Head of caudate nucleus (tissue), 42 donors: ENCODE measurements around the gene KRT12.
"Not testable (repeated sequence)": the region's sequence is repeated elsewhere in the genome, so short reads cannot be mapped to it uniquely, and the experiment has no call there.

Experiments
- DNase-seq, 42 donors: peaks; one replicate each; pipeline versions ENCODE4 v3.0.0 to v3.0.0-alpha.2; 2020 to 2021; ENCODE audit warnings: mixed read lengths in 7 of 42
- intact Hi-C: fragments of 100-400 bp; cut with DNase I; formaldehyde crosslinking; loops from one replicate; pipeline ENCODE4 v1.15.0; 2022

KRT12 gene

GRCh38 chr17:40888196-40888720, 21.2 kb upstream of the KRT12 start:
- no peak for DNase-seq
- intact Hi-C loops, result no loop called here

DNA sequence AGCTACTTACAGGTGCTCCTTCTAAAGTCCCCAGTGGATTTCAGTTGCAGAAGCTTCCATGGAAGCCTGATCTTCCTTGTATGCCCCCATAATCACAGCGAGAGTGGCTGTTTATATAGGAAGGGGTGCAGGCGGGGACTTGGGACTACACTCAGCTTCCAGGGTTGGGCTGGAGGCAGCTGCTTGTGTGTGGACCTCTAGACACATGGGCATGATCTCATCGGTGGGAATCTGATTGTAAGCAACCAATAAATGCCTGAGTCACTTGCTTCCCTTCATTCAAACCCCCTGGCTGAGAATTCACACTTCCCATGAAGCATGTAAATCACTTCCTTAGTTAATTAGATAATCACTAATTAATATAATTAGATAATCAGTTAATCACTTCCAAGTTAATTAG, 19.1 kb upstream of the KRT12 start:
- intact Hi-C loops, result no loop called here
- DNase-seq, result no peak

GRCh38 chr17:40884708-40885512, 17.9 kb upstream of the KRT12 start, which contains the start of gene KRT20:
Gene KRT20, minus strand, starts transcription at chr17:40885242. Its CDS starts 57 bp downstream, at chr17:40885185.
- intact Hi-C loops, result no loop called here
- DNase-seq, result no peak

- DNase-seq, result no peak
- intact Hi-C loops, result no loop called here
Observed at GRCh38 chr17:40883626-40884334, 16.8 kb upstream of the KRT12 start.

DNA sequence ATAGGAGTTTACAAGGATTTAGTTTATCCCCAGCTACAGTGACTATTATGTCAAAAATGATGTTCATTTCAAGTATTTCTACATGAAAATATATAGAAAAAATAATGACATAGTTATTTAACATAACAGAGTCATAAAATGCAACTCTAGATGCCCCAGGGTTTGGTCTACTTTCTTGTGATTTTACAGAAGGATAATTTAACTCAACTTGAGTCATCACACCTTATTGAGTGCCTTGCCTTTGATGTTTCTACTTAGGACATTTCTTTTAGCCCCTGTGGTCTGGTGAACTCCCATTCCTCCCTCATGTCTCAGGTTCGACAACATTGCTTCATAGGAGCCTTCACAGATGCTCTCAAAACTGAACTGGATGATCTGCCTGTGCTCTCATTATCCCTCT, 16.0 kb upstream of the KRT12 start:
- intact Hi-C loops, result no loop called here
- no peak for DNase-seq

DNA sequence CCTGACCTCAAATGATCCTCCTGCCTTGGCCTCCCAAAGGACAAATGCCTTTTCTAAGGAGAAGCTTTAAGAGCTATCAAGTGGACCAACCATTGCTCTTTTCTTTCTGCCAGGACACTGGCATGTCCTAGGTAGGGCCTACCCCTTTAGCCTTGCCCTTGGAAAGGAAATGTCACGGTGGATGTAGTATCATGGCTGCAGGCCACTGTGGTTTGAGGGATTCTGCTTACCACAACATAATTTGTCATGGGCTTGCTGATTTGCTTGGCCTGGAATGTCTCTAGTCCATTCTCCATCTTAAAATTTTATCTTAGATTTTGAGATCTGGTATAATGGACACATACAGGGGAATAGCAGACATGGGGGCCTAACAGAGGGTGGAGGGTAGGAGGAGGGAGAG, 12.0 kb upstream of the KRT12 start:
- no peak for DNase-seq
- intact Hi-C loops, result no loop called here

- intact Hi-C loops, result no loop called here
Observed at GRCh38 chr17:40878044-40878443, 11.0 kb upstream of the KRT12 start.

DNA sequence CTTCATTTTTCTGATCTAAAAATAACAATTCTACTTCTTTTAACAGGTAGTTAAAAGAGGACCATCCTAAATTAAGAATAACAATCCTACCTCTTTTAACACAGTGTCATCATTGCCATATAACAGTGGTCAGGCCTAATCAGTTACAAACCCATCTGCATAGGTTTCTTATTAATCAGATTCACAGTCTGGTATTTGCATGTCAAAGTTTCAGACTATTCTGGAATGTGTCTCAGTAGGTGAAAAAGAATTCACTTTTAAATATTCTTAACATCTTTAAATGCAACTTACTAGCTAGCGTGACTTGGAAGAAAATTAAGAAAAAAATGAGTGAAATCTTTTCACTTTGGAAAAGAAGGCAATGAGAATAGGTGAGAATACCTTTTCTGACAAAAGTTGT, 6.8 kb upstream of the KRT12 start:
- no peak for DNase-seq
- intact Hi-C loops, result no loop called here

More at GRCh38 chr17:40878044-40878443, 11.0 kb upstream of the KRT12 start:
- DNase-seq, result no peak

DNA sequence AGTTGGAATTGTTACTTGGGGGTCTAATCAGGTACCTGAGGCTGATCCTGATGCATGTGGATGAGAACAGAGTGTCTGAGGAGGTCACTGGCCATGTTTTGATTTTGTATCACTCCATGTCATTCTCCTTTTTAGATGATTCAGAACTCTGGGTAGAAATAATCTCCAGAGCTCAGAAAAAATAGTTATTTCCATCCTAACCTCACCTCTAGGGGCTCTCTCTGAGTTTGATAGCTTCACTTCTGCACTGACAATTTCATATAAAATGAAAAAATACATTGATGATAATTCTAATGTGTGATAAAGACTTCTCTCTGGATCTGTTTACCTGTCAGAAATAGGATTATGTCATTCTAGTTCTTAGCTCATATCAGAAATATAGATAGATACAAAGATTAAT, 6.2 kb upstream of the KRT12 start:
- intact Hi-C loops, result no loop called here
- no peak for DNase-seq

- no peak for DNase-seq
- intact Hi-C loops, result no loop called here
Observed at GRCh38 chr17:40872416-40872815, 5.4 kb upstream of the KRT12 start.

- no peak for DNase-seq
- intact Hi-C loops, result no loop called here
Observed at GRCh38 chr17:40871316-40871715, 4.3 kb upstream of the KRT12 start.

DNA sequence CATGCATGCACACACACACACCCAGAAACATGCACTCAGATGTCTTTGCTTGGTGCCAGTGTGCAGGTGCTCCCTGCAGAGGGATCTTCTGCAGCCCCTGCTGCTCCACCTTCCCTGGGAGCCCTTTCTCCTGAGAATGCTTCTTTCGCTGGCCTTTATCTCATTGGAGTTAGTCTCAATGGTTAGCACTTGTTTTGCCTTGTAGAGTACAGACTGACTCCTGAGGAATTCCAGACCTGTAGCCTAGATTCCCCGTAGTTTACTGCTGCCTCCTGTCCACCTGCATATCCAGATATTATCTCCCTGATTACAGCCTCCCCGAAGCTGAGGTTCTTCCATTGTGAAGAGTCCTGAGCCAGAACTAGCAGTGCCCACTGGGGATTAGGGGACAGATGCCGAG, 3.1 kb upstream of the KRT12 start:
- DNase-seq, result no peak
- intact Hi-C loops, result no loop called here

GRCh38 chr17:40864661-40865390, 2.2 kb downstream of the KRT12 start:
- intact Hi-C loops, result no loop called here
- no peak for DNase-seq

- no peak for DNase-seq
- intact Hi-C loops, result no loop called here
Observed at GRCh38 chr17:40862985-40863733, 3.9 kb downstream of the KRT12 start.

- intact Hi-C loops, result no loop called here
- no peak for DNase-seq
Observed at GRCh38 chr17:40859536-40859935, 7.5 kb downstream of the KRT12 start.

DNA sequence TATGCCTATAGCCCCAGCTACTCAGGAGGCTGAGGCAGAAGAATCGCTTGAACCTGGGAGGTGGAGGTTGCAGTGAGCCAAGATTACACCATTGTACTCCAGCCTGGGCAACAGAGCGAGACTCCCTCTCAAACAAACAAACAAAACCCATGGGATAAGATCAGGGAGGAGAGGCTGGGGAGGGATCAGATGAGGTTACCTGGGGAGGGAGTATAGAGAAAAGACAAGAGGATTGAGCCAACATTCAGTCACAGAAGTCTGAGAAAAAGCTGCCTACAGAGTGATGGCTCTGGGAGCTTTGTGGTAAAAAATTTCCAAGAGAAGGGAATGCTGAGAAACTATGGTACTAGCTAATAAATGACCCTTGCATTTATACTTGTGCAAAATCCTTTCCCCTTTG, 8.4 kb downstream of the KRT12 start:
- DNase-seq, intact Hi-C loops: not testable (repeated sequence)

- intact Hi-C loops, result no loop called here
- DNase-seq, result no peak
Observed at GRCh38 chr17:40857535-40857934, 9.5 kb downstream of the KRT12 start.

GRCh38 chr17:40854175-40854814, 12.7 kb downstream of the KRT12 start:
- DNase-seq, result no peak
- intact Hi-C loops, result no loop called here

DNA sequence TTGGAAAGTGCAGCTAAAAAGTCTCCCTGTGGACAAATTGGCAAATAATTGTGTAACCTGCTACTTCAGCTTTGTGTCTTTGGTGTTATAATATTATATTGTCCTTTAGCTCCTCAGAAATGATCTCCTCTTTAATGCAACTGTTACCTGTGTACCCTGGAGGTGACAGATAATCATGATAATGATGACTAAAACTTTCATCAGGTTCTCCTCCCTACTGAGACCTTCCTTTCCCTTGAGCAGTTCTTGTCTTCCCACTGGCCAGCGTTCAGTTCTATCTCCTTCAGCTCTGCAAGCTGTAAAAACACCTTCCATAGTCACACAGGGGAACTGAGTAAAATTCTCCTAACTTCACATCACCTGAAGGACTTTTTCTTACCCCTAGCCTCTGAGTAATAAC, 14.7 kb downstream of the KRT12 start:
- DNase-seq, result no peak
- intact Hi-C loops, result no loop called here
